Measurements from ENCODE around the gene RASA3.
"Not testable (repeated sequence)": the region's sequence is repeated elsewhere in the genome, so short reads cannot be mapped to it uniquely, and the experiment has no call there.

The RASA3 gene

DNA sequence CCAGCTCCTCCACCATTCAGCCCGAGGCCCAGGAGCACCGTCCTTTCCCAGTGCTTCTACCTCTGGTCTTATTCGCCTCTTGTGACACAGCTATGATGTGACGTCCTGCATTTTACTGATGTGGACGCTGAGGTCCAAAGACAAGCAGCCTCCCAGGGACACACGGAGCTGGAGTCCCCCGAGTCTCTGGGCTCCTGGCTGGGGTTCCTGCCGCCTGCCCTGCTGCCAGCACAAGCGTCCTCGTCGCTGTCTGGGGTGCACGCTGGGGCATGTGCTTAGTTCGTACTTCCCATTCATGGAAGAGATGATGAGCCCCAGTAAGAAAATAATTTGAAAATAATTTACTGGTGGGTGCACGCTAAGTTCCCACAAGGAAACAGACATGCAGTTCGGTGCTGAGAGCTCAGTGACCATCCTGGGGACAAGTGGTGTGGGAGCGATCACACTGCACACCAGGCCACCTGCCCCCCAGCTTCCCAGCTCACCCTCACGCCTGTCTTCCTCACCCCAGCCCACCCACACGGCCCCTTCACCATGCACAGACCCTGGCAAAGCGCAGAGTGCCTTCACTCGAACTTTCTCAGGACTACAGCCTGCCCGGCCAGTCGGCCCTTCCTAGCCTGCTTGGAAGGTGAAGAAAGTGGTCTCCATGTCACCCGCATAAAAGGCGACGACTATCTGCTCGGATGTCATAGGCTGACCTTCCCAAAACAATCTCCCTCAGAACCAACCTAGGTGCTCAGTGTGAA is 32.4 kb upstream of the RASA3 start:
- no peak overlapping the region for H3K4me3 Mint-ChIP-seq
- no peaks in the 10 kb centered on the region for H3K9me3 Mint-ChIP-seq
- peaks cover 12% of the 10 kb centered on the region for H3K27me3 Mint-ChIP-seq (ENCODE audit: low read depth, poor library complexity)
- H3K36me3 Mint-ChIP-seq (ENCODE audit: low read depth) = no peaks in the 10 kb centered on the region
- TF ChIP-seq, protein P1, sequence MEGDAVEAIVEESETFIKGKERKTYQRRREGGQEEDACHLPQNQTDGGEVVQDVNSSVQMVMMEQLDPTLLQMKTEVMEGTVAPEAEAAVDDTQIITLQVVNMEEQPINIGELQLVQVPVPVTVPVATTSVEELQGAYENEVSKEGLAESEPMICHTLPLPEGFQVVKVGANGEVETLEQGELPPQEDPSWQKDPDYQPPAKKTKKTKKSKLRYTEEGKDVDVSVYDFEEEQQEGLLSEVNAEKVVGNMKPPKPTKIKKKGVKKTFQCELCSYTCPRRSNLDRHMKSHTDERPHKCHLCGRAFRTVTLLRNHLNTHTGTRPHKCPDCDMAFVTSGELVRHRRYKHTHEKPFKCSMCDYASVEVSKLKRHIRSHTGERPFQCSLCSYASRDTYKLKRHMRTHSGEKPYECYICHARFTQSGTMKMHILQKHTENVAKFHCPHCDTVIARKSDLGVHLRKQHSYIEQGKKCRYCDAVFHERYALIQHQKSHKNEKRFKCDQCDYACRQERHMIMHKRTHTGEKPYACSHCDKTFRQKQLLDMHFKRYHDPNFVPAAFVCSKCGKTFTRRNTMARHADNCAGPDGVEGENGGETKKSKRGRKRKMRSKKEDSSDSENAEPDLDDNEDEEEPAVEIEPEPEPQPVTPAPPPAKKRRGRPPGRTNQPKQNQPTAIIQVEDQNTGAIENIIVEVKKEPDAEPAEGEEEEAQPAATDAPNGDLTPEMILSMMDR (IDR thresholded peaks at IDR 0.05) = no peak
- peaks cover 36% of the 10 kb centered on the region for H3K4me1 Mint-ChIP-seq
- no peak overlapping the region for H3K27ac Mint-ChIP-seq
- no peak for DNase-seq

DNA sequence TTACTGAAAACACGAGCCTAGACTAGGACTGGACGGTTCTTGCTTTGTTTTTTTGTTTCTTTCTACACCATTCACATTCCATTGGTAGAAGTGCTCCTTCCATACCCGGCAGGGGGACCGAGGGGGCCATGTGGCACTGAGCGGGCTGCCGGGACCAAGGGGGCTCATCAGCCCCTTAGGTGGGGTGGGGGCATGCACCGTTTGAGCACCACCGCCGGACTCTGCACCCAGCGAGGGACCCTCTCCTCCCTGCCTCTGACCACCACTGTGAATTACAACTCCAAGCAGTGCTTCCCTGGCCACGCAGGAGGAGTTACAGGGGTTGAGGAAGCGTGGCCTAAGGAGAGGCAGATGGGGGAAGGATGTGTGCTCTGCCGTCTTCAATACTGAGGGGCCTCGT is 31.6 kb upstream of the RASA3 start:
- no peaks in the 10 kb centered on the region for H3K36me3 Mint-ChIP-seq (ENCODE audit: low read depth)

DNA sequence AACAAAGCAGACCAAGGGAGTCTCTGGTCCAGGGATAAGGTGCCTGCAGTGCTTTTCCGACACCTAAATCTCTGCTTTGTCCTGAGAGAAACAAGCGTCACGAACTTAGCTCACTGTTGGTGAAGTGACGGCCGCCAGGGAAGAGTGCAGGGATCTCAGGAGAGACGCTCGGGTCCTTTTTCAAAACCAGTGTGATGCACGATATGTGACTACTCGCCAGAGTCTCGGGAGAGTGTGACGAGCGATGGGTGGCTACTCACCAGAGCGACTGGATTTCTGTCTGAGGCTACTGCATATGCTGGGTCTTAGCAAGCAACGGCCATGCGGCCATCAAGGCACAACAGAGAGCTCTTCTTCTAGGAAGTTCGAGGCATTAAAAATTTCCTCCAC is 30.1 kb upstream of the RASA3 start:
- Mint-ChIP-seq H3K27me3 (ENCODE audit: low read depth, poor library complexity) (peaks cover 16% of the 10 kb centered on the region), H3K27ac (peak overlapping the region; percentile 88), H3K4me1 (peaks cover 36% of the 10 kb centered on the region), H3K4me3 (peak overlapping the region; percentile 42), H3K9me3 (no peaks in the 10 kb centered on the region), H3K36me3 (ENCODE audit: low read depth) (no peaks in the 10 kb centered on the region)
- TF ChIP-seq, protein P1 (IDR thresholded peaks at IDR 0.05) = no peak
- no peak for DNase-seq

More for the DNA sequence above, 31.6 kb upstream of the RASA3 start:
- Mint-ChIP-seq H3K4me3 (no peak overlapping the region), H3K4me1 (peaks cover 36% of the 10 kb centered on the region), H3K27me3 (ENCODE audit: low read depth, poor library complexity) (peaks cover 16% of the 10 kb centered on the region), H3K27ac (no peak overlapping the region), H3K9me3 (no peaks in the 10 kb centered on the region)
- no peak for DNase-seq
- TF ChIP-seq, protein P1 (IDR thresholded peaks at IDR 0.05) = no peak

DNA sequence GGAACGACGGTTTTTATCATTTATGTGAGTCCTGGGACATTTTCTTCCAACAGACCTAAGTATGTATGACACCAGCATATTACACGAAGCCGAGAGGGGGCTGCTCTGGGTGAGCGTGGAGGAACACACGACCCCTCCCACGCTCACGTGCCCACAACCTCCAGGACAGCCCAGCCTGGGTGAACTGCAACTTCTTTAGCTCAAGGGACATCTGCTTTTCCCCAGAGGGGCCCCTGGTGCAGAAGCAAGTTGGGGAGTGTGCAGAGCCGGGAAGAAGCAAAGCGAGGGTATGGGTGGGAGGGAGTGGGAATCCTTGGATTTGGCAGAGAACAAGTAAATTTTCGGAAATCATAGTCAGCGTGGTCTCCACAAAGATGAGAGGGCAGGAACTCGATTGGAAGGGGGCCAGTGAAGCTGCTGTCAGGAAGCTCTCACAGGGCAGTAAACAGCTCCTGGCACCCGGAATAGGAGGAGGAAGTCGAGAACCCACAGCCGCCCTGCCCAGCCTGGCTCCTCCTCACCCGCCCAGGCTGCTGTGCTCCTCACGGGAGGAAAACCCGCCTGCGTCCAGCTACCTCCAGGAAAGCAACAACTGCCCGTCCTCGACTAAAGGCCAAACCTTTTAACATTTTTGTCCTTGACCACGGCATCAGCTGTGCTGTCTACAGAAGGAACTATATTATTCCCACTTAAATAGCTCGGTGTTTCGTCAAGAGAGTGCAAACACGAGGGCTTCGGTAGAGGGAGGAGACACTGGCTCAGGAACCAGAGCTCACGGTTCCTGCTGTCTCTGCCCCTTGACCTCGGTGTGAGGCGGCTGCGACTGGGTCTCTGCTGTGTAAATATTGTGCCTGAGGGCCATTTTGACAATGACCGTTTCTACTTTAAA is 29.5 kb upstream of the RASA3 start:
- peak overlapping the region; percentile 88 for H3K27ac Mint-ChIP-seq
- TF ChIP-seq, protein P1 (IDR thresholded peaks at IDR 0.05) = no peak
- H3K27me3 Mint-ChIP-seq (ENCODE audit: low read depth, poor library complexity) = peaks cover 16% of the 10 kb centered on the region
- peak overlapping the region; percentile 42 for H3K4me3 Mint-ChIP-seq
- no peaks in the 10 kb centered on the region for H3K9me3 Mint-ChIP-seq
- no peaks in the 10 kb centered on the region for H3K36me3 Mint-ChIP-seq (ENCODE audit: low read depth)
- DNase-seq = no peak
- peaks cover 36% of the 10 kb centered on the region for H3K4me1 Mint-ChIP-seq

DNA sequence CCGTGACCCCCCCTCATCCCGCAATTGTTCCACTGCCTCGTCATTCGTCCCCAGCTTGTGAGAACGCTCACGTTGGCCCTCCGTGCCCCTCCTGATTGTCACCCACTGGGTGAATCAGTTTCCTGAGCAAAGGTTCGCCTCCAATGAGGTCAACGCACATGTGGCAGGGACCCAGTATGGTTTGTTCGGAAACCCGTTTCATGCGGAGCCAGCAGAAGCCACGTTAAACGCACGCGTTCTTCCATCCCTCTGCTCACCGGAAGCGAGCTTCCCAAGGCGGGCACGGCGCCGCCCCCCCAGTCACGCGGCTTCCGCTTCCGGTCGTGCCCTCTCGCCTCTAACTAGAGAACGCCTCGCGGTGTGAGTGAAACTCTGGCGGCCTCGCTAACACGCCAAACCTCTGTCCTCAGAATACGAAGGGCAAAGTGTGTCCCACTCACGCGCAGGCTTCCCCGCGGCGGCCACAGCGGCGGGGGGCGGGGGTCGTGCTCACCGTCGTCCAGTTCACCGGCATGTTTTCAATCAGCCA is 28.7 kb upstream of the RASA3 start:
- Mint-ChIP-seq H3K4me1 (peaks cover 42% of the 10 kb centered on the region), H3K4me3 (no peak overlapping the region), H3K27ac (no peak overlapping the region), H3K36me3 (ENCODE audit: low read depth) (no peaks in the 10 kb centered on the region), H3K9me3 (no peaks in the 10 kb centered on the region), H3K27me3 (ENCODE audit: low read depth, poor library complexity) (peaks cover 22% of the 10 kb centered on the region)
- no peak for DNase-seq
- TF ChIP-seq, protein P1 (IDR thresholded peaks at IDR 0.05) = no peak

DNA sequence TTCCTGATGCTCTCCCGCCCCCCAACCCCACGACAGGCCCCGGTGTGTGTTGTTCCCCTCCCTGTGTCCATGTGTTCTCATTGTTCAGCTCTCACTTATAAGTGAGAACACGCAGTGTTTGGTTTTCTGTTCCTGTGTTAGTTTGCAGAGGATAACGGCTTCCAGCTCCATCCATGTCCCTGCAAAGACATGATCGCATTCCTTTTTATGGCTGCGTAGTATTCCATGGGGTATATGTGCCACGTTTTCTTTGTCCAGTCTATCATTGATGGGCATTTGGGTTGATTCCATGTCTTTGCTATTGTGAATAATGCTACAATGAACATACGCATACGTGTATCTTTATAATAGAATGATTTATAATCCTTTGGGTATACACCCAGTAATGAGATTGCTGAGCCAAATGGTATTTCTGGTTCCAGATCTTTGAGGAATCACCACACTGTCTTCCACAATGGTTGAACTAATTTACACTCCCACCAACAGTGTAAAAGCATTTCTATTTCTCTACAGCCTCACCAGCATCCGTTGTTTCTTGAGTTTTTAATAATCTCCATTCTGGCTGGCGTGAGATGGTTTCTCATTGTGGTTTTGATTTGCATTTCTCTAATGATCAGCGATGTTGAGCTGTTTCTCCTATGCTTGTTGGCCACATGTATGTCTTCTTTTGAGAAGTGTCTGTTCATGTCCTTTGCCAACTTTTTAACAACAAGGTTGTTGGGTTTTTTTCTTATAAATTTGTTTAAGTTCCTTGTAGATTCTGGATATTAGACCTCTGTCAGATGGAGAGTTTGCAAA is 26.6 kb upstream of the RASA3 start:
- H3K27me3 Mint-ChIP-seq (ENCODE audit: low read depth, poor library complexity) = peaks cover 22% of the 10 kb centered on the region
- H3K4me3 Mint-ChIP-seq; H3K27ac Mint-ChIP-seq; H3K36me3 Mint-ChIP-seq (ENCODE audit: low read depth); DNase-seq; H3K9me3 Mint-ChIP-seq: not testable (repeated sequence)
- peaks cover 30% of the 10 kb centered on the region for H3K4me1 Mint-ChIP-seq
